SK-N-SH treated with all-trans-retinoic acid at 6 μM for 48 hours (cell line): ENCODE data around the gene MVD.

Experiments used
- ATAC-seq: fragments of 200-7000 bp; cut with Tn5 transposase; 3 replicates; pipeline ENCODE4 v1.9.1; 2020; ENCODE audit warnings: mild to moderate bottlenecking, moderate library complexity
- ARNTL ChIP-seq: fragments of 450-650 bp; formaldehyde crosslinking; IDR thresholded peaks from 2 replicates; pipeline ENCODE4 v1.5.0; 2020; ENCODE audit warnings: low read depth, mild to moderate bottlenecking, moderate library complexity, borderline replicate concordance
- CREB5 ChIP-seq: fragments of 250-450 bp; sonication (Bioruptor Pico); IDR thresholded peaks from 2 replicates; pipeline ENCODE4 v1.5.1; 2020; ENCODE audit warnings: low read depth, mild to moderate bottlenecking, moderate library complexity
- CSDC2 ChIP-seq: fragments of 250-450 bp; sonication (Bioruptor Pico); IDR thresholded peaks from 2 replicates; pipeline ENCODE4 v1.5.0; 2020; ENCODE audit warnings: mild to moderate bottlenecking, moderate library complexity
- CSRNP3 ChIP-seq: fragments of 250-450 bp; sonication (Bioruptor Pico); IDR thresholded peaks from 2 replicates; pipeline ENCODE4 v1.5.1; 2021; ENCODE audit warnings: mild to moderate bottlenecking, moderate library complexity
- ESRRG ChIP-seq: fragments of 250-450 bp; sonication (Bioruptor Pico); IDR thresholded peaks from 2 replicates; pipeline ENCODE4 v1.6.1; 2021; ENCODE audit warnings: mild to moderate bottlenecking
- GLIS3 ChIP-seq: fragments of 250-450 bp; sonication (Bioruptor Pico); IDR thresholded peaks from 2 replicates; pipeline ENCODE4 v1.5.0; 2020; ENCODE audit warnings: mild to moderate bottlenecking, moderate library complexity
- ISL1 ChIP-seq: fragments of 250-450 bp; sonication (Bioruptor Pico); IDR thresholded peaks from 2 replicates; pipeline ENCODE4 v2.1.2; 2022; ENCODE audit warnings: mild to moderate bottlenecking, moderate library complexity
- OSR1 ChIP-seq: fragments of 250-450 bp; sonication (Bioruptor Pico); IDR thresholded peaks from 2 replicates; pipeline ENCODE4 v1.8.0; 2022; ENCODE audit warnings: moderate library complexity, mild to moderate bottlenecking, inconsistent platforms
- PATZ1 ChIP-seq: fragments of 250-450 bp; sonication (Bioruptor Pico); IDR thresholded peaks from 2 replicates; pipeline ENCODE4 v1.8.0; 2020; ENCODE audit warnings: mild to moderate bottlenecking, moderate library complexity, borderline replicate concordance
- POU6F1 ChIP-seq: fragments of 250-450 bp; sonication (Bioruptor Pico); IDR thresholded peaks from 2 replicates; pipeline ENCODE4 v1.8.0; 2021; ENCODE audit warnings: low read depth, mild to moderate bottlenecking, moderate library complexity, borderline replicate concordance
- SNAI2 ChIP-seq: fragments of 250-450 bp; sonication (Bioruptor Pico); IDR thresholded peaks from 2 replicates; pipeline ENCODE4 v1.5.0; 2020; ENCODE audit warnings: mild to moderate bottlenecking, moderate library complexity
- TCF4 ChIP-seq: fragments of 250-450 bp; sonication (Bioruptor Pico); IDR thresholded peaks from 2 replicates; pipeline ENCODE4 v1.8.0; 2021; ENCODE audit warnings: mild to moderate bottlenecking, moderate library complexity, borderline replicate concordance
- TOX ChIP-seq: fragments of 250-450 bp; sonication (Bioruptor Pico); IDR thresholded peaks from 2 replicates; pipeline ENCODE4 v1.8.0; 2021; ENCODE audit warnings: mild to moderate bottlenecking, moderate library complexity, borderline replicate concordance
- TSHZ2 ChIP-seq: fragments of 250-450 bp; sonication (Bioruptor Pico); IDR thresholded peaks from 2 replicates; pipeline ENCODE4 v1.5.0; 2020; ENCODE audit warnings: mild to moderate bottlenecking, moderate library complexity
- ZC3H10 ChIP-seq: fragments of 250-450 bp; sonication (Bioruptor Pico); IDR thresholded peaks from 2 replicates; pipeline ENCODE4 v1.5.1; 2021; ENCODE audit warnings: mild to moderate bottlenecking, moderate library complexity
- ZFP3 ChIP-seq: fragments of 250-450 bp; sonication (Bioruptor Pico); IDR thresholded peaks from 2 replicates; pipeline ENCODE4 v1.5.0; 2020; ENCODE audit warnings: mild to moderate bottlenecking, moderate library complexity
- ZFP30 ChIP-seq: fragments of 450-650 bp; formaldehyde crosslinking; IDR thresholded peaks from 2 replicates; pipeline ENCODE4 v1.5.0; 2022; ENCODE audit warnings: mild to moderate bottlenecking, moderate library complexity
- ZNF565 ChIP-seq: fragments of 450-650 bp; formaldehyde crosslinking; conservative IDR thresholded peaks from 2 replicates; pipeline ENCODE4 v1.5.0; 2020; ENCODE audit warnings: low read depth, mild to moderate bottlenecking, moderate library complexity
- ZNF70 ChIP-seq: fragments of 450-650 bp; formaldehyde crosslinking; IDR thresholded peaks from 2 replicates; pipeline ENCODE4 v1.5.0; 2020; ENCODE audit warnings: mild to moderate bottlenecking, moderate library complexity
- ZNF8 ChIP-seq: fragments of 450-650 bp; formaldehyde crosslinking; IDR thresholded peaks from 2 replicates; pipeline ENCODE4 v1.5.0; 2020; ENCODE audit warnings: mild to moderate bottlenecking, moderate library complexity

MVD gene

GRCh38 chr16:88630433-88630832, 32.5 kb downstream of the MVD start (continued):
- TF ChIP-seq CREB5 (CRISPR knock-in tag), result no peak
- TF ChIP-seq PATZ1 (CRISPR knock-in tag), result no peak

GRCh38 chr16:88629835-88630234, 33.1 kb downstream of the MVD start:
- no peak for ATAC-seq

More at GRCh38 chr16:88629835-88630234, 33.1 kb downstream of the MVD start:
- TF ChIP-seq SNAI2 (CRISPR knock-in tag) (no peak), CSDC2 (CRISPR knock-in tag) (no peak), TOX (no peak), ZNF8 (CRISPR knock-in tag) (no peak), ZFP3 (CRISPR knock-in tag) (no peak), OSR1 (no peak), ESRRG (CRISPR knock-in tag) (no peak), CSRNP3 (no peak), TSHZ2 (no peak), TCF4 (CRISPR knock-in tag) (no peak), ZNF565 (CRISPR knock-in tag) (no peak), ISL1 (CRISPR knock-in tag) (no peak), CREB5 (CRISPR knock-in tag) (no peak), GLIS3 (CRISPR knock-in tag) (no peak), ZC3H10 (no peak), POU6F1 (CRISPR knock-in tag) (no peak), ARNTL (CRISPR knock-in tag) (no peak), ZFP30 (CRISPR knock-in tag) (no peak), ZNF70 (no peak)
